ENCODE data around the gene BLOC1S3. TPM values are rescaled to one million over a fixed set of nuclear protein-coding genes. Genes with fewer than 3 reads are reported as not detected.

Gene BLOC1S3
- total and polyA plus RNA-seq, 2 of the 4 experiments (the other 2 are of a cell fraction), result 1.1 to 4.9 TPM

DNA sequence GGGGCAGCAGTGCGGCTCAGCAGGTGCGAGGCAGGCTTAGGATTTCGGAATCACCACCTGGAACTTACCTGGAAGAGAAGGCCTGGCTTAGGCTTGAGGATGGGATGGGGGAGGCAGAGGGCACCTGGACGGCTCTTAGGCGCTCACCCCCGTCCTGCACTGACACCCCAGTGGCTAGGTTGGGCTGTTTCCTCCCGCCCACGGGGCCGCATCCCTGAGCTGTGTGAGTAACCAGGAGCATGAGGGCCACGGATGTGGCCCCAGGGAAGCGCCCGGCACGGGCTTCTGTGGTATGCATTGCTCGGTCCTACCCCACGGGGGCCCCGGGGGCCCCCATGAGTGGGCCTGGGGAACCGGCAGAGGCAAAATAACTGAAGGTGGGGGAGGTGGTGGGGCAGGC, 15.4 kb upstream of the BLOC1S3 start:
- ChIA-PET CTCF (no interaction called here), POLR2A (ENCODE audit: unreplicated experiment) (no interaction called here)
- Histone ChIP-seq H3K9me1 (ENCODE audit: insufficient read depth, low read length) (no peaks in the 10 kb centered on the region), H3K27ac (ENCODE audit: insufficient read depth, low read length) (no peak overlapping the region), H2AK9ac (replicated peaks; ENCODE audit: low read depth, low read length, poor library complexity) (no peak overlapping the region), H2BK20ac (ENCODE audit: low read depth, low read length) (no peak overlapping the region), H3K27me3 (ENCODE audit: control insufficient read depth, insufficient read depth, low read length) (peaks cover 17% of the 10 kb centered on the region; the same call in 1 of the 2 replicates), H3K56ac (ENCODE audit: extremely low read depth, insufficient read depth, low read length) (no peak overlapping the region), H3K9me3 (ENCODE audit: control insufficient read depth, insufficient read depth, low read length) (no peaks in the 10 kb centered on the region), H2AK5ac (ENCODE audit: low read depth, low read length) (no peak overlapping the region), H3K4ac (ENCODE audit: low read depth, low read length) (no peak overlapping the region), H4K20me1 (ENCODE audit: insufficient read depth, low read length) (peaks cover 5% of the 10 kb centered on the region; the same call in 1 of the 2 replicates), H3K4me2 (ENCODE audit: low read depth, low read length) (no peak overlapping the region), H3K79me1 (ENCODE audit: low read depth in 1 of 2, low read length in 2 of 2) (no peaks in the 10 kb centered on the region), H3K36me3 (ENCODE audit: control insufficient read depth, insufficient read depth, low read length) (no peaks in the 10 kb centered on the region), H4K8ac (ENCODE audit: low read depth in 2 of 2, low read length in 2 of 2) (no peak overlapping the region), H3K4me3 (ENCODE audit: insufficient read depth, low read depth, low read length) (no peak overlapping the region), H4K91ac (ENCODE audit: insufficient read depth, low read depth, low read length) (no peak overlapping the region), H4K5ac (ENCODE audit: low read depth, low read length) (no peak overlapping the region), H2BK15ac (ENCODE audit: low read depth, low read length) (no peak overlapping the region), H3K9ac (ENCODE audit: low read depth, low read length) (no peak overlapping the region), H2BK120ac (ENCODE audit: low read depth, low read length) (no peak overlapping the region), H2BK5ac (ENCODE audit: low read depth, low read length, poor library complexity, severe bottlenecking) (no peak overlapping the region), H3K23ac (ENCODE audit: low read depth, low read length) (no peak overlapping the region), H3K18ac (ENCODE audit: low read depth, low read length) (no peak overlapping the region), H3K14ac (replicated peaks; ENCODE audit: low read depth, low read length) (no peak overlapping the region), H3K4me1 (ENCODE audit: control insufficient read depth, insufficient read depth, low read length) (peaks cover 2% of the 10 kb centered on the region; the same call in 1 of the 2 replicates), H2AFZ (replicated peaks; ENCODE audit: low read length, poor library complexity) (peak overlapping the region; percentile 29)
- dilution Hi-C loops (cut with HindIII; ENCODE audit: low sequenced_read_pairs, unreplicated experiment), result no loop called here
- no TSS peak for BruUV-seq (replicated peaks)
- WGBS, 2 experiments (ENCODE audit: extremely low coverage in 2 of 2, insufficient read length in 1 of 2), result 80% methylated on average over 13 of the region's 17 CpGs; no CpG with 5 or more reads in 1 of the 2 experiments
- intact Hi-C loops (cut with micrococcal nuclease), result no loop called here
- in situ Hi-C loops (cut with MboI; ENCODE audit: low sequenced_read_pairs), result no loop called here
- TF ChIP-seq RAD21 (IDR thresholded peaks at IDR 0.05; ENCODE audit: low read length) (no peak), MAFK (IDR thresholded peaks at IDR 0.05; ENCODE audit: low read depth, low read length) (no peak), BHLHE40 (IDR thresholded peaks at IDR 0.05; ENCODE audit: low read depth, low read length) (no peak), CHD1 (IDR thresholded peaks at IDR 0.05; ENCODE audit: low read depth, low read length) (no peak), NFE2L2 (IDR thresholded peaks at IDR 0.05; ENCODE audit: low read depth, low read length) (no peak), RFX5 (IDR thresholded peaks at IDR 0.05; ENCODE audit: low read depth, low read length) (no peak), RCOR1 (IDR thresholded peaks at IDR 0.05; ENCODE audit: insufficient replicate concordance, low read length) (no peak), SMC3 (IDR thresholded peaks at IDR 0.05; ENCODE audit: low read depth, low read length) (no peak), CEBPB (IDR thresholded peaks at IDR 0.05; ENCODE audit: low read depth, low read length) (no peak), FOS (IDR thresholded peaks at IDR 0.05; ENCODE audit: low read depth, low read length) (no peak), POLR2A (IDR thresholded peaks at IDR 0.05; ENCODE audit: low read depth, low read length) (no peak), MXI1 (IDR thresholded peaks at IDR 0.05; ENCODE audit: borderline replicate concordance, low read depth, low read length) (no peak), MAZ (IDR thresholded peaks at IDR 0.05; ENCODE audit: borderline replicate concordance, low read depth, low read length) (no peak)
- TF ChIP-seq, protein P1, sequence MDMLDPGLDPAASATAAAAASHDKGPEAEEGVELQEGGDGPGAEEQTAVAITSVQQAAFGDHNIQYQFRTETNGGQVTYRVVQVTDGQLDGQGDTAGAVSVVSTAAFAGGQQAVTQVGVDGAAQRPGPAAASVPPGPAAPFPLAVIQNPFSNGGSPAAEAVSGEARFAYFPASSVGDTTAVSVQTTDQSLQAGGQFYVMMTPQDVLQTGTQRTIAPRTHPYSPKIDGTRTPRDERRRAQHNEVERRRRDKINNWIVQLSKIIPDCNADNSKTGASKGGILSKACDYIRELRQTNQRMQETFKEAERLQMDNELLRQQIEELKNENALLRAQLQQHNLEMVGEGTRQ (IDR thresholded peaks at IDR 0.05; ENCODE audit: low read depth, low read length), result no peak
- TF ChIP-seq, protein P2, sequence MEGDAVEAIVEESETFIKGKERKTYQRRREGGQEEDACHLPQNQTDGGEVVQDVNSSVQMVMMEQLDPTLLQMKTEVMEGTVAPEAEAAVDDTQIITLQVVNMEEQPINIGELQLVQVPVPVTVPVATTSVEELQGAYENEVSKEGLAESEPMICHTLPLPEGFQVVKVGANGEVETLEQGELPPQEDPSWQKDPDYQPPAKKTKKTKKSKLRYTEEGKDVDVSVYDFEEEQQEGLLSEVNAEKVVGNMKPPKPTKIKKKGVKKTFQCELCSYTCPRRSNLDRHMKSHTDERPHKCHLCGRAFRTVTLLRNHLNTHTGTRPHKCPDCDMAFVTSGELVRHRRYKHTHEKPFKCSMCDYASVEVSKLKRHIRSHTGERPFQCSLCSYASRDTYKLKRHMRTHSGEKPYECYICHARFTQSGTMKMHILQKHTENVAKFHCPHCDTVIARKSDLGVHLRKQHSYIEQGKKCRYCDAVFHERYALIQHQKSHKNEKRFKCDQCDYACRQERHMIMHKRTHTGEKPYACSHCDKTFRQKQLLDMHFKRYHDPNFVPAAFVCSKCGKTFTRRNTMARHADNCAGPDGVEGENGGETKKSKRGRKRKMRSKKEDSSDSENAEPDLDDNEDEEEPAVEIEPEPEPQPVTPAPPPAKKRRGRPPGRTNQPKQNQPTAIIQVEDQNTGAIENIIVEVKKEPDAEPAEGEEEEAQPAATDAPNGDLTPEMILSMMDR (conservative IDR thresholded peaks at IDR 0.05; ENCODE audit: low read depth, low read length), result no peak
- TF ChIP-seq, protein P3, sequence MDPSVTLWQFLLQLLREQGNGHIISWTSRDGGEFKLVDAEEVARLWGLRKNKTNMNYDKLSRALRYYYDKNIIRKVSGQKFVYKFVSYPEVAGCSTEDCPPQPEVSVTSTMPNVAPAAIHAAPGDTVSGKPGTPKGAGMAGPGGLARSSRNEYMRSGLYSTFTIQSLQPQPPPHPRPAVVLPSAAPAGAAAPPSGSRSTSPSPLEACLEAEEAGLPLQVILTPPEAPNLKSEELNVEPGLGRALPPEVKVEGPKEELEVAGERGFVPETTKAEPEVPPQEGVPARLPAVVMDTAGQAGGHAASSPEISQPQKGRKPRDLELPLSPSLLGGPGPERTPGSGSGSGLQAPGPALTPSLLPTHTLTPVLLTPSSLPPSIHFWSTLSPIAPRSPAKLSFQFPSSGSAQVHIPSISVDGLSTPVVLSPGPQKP (IDR thresholded peaks at IDR 0.05; ENCODE audit: borderline replicate concordance, low read depth, low read length), result no peak
- DNase-seq (no peak), ATAC-seq (ENCODE audit: low read depth) (no peak)
